Measurements from ENCODE around the gene IRF8.
"Not testable (repeated sequence)": the region's sequence is repeated elsewhere in the genome, so short reads cannot be mapped to it uniquely, and the experiment has no call there.

IRF8 gene

DNA sequence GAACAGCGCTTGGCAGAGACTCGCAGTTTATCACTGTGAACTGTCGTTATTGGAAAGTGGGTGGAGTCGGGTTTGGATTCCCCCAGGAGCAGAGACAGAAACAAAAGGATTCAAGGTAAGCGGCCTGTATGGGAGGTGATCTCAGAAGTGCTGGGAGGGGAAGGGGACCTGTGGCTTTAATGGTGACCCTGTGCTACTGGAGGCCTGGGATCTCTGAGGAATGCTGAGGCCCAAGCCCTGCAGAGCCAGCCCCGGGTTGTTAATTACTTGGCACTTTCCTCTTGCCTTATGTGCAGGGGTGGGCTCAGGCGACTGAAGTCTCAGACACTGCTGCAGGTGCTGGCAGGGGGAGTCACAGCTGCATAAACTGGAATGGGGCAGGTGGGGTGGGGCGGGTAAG, 27.4 kb downstream of the IRF8 start:
- no peak overlapping the region for H3K27ac Mint-ChIP-seq
- no peaks in the 10 kb centered on the region for H3K9me3 Mint-ChIP-seq
- peaks cover 40% of the 10 kb centered on the region for H3K4me1 Mint-ChIP-seq
- peaks cover 9% of the 10 kb centered on the region for H3K36me3 Mint-ChIP-seq
- peak overlapping the region; percentile 23 for H3K4me3 Mint-ChIP-seq
- H3K27me3 Mint-ChIP-seq = no peaks in the 10 kb centered on the region

DNA sequence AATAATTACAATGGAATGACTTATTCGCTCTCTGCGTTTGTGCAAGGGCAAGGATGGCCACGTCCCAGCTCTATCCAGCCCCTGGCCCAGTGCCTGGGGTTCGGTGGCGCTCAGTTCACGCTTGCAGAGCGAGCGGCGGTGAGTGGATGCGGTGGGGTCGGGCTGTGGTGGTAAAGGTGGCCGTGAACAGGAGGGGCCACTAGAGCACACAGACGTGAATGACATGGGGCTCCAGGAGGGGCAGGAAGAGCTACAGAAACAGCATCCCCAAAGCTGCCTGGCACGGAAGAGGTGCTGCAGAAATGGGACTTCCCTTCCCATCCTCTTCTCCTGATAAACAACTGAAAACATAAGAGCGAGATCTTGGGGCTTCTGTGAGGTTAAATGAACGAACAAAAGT, 28.4 kb downstream of the IRF8 start:
- Mint-ChIP-seq H3K27ac (peak overlapping the region; percentile 56), H3K27me3 (no peaks in the 10 kb centered on the region), H3K9me3 (no peaks in the 10 kb centered on the region), H3K4me3 (peak overlapping the region; percentile 19), H3K36me3 (peaks cover 4% of the 10 kb centered on the region), H3K4me1 (peaks cover 40% of the 10 kb centered on the region)

DNA sequence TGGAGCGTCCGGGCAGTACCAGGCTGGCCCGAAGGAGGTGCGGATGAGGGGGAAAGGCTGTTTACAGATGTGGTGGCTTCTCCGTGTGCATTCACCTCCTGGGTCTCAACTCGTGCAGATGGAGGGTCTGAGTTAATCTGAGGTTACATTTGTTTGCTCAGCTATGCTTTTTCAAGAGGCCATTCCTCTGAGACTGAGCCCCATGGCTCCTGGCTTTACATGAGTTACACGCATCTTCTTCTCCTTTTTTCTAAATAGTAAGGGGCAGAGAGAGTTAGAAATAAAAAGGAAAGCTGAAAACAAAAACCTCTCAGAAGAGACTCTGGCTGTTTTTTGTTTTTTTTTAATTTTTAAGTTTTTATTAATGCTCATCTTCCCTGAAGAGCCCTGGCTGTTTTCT, 29.0 kb downstream of the IRF8 start:
- no peaks in the 10 kb centered on the region for H3K27me3 Mint-ChIP-seq
- H3K27ac Mint-ChIP-seq = no peak overlapping the region
- H3K36me3 Mint-ChIP-seq = peaks cover 4% of the 10 kb centered on the region
- no peaks in the 10 kb centered on the region for H3K9me3 Mint-ChIP-seq
- peak overlapping the region; percentile 19 for H3K4me3 Mint-ChIP-seq
- peaks cover 41% of the 10 kb centered on the region for H3K4me1 Mint-ChIP-seq

DNA sequence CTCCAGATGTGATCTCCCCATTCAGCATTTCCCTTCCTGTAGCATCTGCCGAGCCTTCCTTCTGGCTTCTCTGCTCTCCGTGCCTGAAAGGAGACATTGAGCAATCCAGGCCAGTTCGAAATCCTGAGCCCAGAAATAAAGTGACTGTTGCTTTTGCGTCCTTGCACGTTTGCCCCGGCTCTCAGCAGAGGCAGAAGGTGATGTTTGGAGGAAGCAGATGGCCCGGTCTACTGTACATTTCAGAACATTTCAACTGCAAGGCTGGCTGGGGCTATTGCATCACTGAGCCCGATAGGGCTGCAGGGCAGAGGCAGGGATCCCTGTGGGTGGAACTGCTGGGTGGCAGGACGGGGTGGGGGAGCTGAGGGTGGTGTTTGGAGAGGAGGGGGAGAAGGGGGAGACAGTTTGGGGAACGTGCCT, 29.4 kb downstream of the IRF8 start:
- H3K9me3 Mint-ChIP-seq = no peaks in the 10 kb centered on the region
- peak overlapping the region; percentile 6 for H3K4me3 Mint-ChIP-seq
- H3K27ac Mint-ChIP-seq = no peak overlapping the region
- no peaks in the 10 kb centered on the region for H3K27me3 Mint-ChIP-seq
- peaks cover 5% of the 10 kb centered on the region for H3K36me3 Mint-ChIP-seq
- H3K4me1 Mint-ChIP-seq = peaks cover 45% of the 10 kb centered on the region

DNA sequence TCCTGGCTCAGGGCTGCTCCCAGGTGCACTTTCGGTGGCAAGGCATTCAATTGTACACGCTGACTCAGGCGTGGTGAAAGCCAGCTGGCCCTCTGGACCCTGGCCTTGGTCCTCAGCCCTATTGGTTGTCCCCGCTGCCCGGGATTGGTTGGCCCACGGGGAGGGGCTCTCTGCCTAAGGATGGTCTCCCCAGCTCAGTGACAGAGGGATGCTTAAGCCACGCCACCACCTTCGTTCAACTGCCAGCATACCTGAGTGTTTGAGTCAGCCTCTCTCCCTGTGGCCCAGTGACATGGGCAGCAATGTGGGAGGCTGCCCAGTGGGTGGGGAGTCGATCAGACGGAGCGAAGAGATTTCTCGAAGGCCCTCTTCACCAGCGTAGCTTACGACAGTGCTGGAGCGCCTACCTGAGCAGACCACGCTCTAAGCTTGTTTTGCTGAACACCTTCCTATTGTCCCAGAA, 30.3 kb downstream of the IRF8 start:
- Mint-ChIP-seq H3K4me3 (no peak overlapping the region), H3K27me3 (no peaks in the 10 kb centered on the region), H3K36me3 (peaks cover 5% of the 10 kb centered on the region), H3K9me3 (no peaks in the 10 kb centered on the region), H3K27ac (no peak overlapping the region), H3K4me1 (peaks cover 45% of the 10 kb centered on the region)

GRCh38 chr16:85930301-85930700, 31.3 kb downstream of the IRF8 start:
- peaks cover 2% of the 10 kb centered on the region for H3K36me3 Mint-ChIP-seq
- peak overlapping the region; percentile 6 for H3K27ac Mint-ChIP-seq
- no peaks in the 10 kb centered on the region for H3K27me3 Mint-ChIP-seq
- peaks cover 45% of the 10 kb centered on the region for H3K4me1 Mint-ChIP-seq
- no peaks in the 10 kb centered on the region for H3K9me3 Mint-ChIP-seq
- no peak overlapping the region for H3K4me3 Mint-ChIP-seq

GRCh38 chr16:85931596-85932402, 32.8 kb downstream of the IRF8 start:
- peaks cover 2% of the 10 kb centered on the region for H3K36me3 Mint-ChIP-seq
- peaks cover 53% of the 10 kb centered on the region for H3K4me1 Mint-ChIP-seq

DNA sequence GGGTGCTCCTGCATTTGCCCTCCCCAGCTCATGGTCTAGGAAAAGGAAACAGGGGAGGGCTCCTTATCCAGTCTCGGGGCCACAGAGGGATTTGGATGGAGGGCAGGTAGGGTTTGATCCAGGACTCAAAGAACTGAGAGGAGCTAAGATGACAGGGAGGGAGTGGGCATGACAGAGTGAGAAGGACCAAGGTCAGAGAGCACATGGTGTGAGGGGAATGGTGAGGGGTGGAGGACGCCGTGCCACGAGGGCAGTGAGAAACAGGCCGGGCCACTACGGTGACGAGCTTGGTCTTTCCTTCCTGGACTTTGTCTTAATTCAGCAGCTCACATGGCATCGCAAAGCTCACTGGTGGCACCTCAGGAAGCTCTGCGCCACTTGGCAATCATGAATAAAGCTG, 35.2 kb downstream of the IRF8 start:
- H3K27me3 Mint-ChIP-seq = no peaks in the 10 kb centered on the region
- H3K4me1 Mint-ChIP-seq = peaks cover 58% of the 10 kb centered on the region
- peaks cover 2% of the 10 kb centered on the region for H3K36me3 Mint-ChIP-seq
- no peaks in the 10 kb centered on the region for H3K9me3 Mint-ChIP-seq
- peak overlapping the region; percentile 36 for H3K27ac Mint-ChIP-seq
- peak overlapping the region; percentile 9 for H3K4me3 Mint-ChIP-seq

More at GRCh38 chr16:85931596-85932402, 32.8 kb downstream of the IRF8 start:
- Mint-ChIP-seq H3K27me3 (no peaks in the 10 kb centered on the region), H3K4me3 (no peak overlapping the region), H3K9me3 (no peaks in the 10 kb centered on the region), H3K27ac (no peak overlapping the region)

DNA sequence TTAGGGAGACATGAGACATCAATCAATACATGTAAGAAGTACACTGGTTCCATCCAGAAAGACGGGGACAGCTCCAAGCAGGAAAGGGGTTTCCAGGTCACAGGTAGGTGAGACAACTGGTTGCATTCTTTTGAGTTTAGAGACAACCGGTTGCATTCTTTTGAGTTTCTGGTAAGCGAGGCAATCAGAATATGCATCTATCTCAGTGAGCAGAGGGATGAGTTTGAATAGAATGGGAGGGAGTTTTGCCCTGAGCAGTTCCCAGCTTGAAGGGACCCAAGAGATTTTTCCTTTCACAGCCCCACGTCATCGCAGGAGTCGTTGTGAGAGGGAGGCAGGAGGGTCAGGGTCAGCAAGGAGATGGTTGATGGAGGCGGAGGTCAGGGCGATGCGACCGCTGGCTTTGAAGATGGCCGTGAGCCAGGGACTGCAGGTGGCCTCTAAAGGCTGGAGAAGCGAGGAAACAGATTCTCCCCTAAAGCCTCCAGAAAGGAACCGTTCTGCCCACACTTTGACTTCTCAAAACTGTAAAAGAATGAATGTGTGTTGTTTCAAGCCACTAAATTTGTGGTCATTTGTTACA, 36.5 kb downstream of the IRF8 start:
- H3K36me3 Mint-ChIP-seq = peaks cover 2% of the 10 kb centered on the region

DNA sequence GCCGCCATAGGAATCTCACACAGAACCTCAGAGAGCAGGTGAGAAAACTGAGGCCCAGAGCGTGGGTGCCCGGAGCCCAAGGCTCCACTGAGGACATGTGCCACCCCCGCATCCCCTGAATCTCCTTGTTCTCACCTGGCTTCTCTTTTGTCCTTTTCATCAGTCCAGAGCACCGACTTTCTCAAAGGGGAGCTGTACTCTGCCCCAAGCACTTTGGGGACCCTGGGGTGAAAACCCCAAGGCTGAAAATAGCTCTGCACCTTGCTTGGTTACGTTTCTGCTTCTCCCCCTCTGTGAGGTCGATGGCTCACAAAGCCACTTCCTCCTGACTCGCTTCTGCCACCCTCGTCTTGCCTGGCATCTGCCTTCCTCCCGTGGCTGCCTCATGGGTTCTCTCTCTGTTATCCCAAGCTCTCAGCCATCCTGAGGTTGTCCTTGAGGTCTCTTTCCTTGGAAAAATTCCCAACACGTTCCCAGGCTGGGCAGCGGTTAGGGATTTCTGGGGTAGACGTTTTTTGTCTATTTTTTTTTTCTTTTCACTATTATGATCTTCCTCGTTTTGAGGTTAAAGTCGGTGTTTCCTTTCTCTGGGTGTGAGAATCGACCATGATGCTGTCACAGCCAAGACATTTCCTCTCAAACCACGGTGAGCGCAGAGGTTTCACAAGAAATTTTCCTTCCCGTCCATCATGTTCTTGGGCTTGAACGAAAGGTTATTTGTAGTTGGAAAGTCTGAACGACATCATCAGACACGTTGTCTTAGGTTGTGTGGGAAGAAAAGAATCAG, 37.2 kb downstream of the IRF8 start:
- H3K4me3 Mint-ChIP-seq = peak overlapping the region; percentile 80
- H3K27me3 Mint-ChIP-seq = no peaks in the 10 kb centered on the region
- peaks cover 58% of the 10 kb centered on the region for H3K4me1 Mint-ChIP-seq
- peak overlapping the region; percentile 93 for H3K27ac Mint-ChIP-seq
- peaks cover 2% of the 10 kb centered on the region for H3K36me3 Mint-ChIP-seq
- no peaks in the 10 kb centered on the region for H3K9me3 Mint-ChIP-seq

More for the DNA sequence above, 36.5 kb downstream of the IRF8 start:
- H3K9me3 Mint-ChIP-seq = no peaks in the 10 kb centered on the region
- peak overlapping the region; percentile 93 for H3K27ac Mint-ChIP-seq
- peak overlapping the region; percentile 80 for H3K4me3 Mint-ChIP-seq
- peaks cover 58% of the 10 kb centered on the region for H3K4me1 Mint-ChIP-seq
- H3K27me3 Mint-ChIP-seq = no peaks in the 10 kb centered on the region

DNA sequence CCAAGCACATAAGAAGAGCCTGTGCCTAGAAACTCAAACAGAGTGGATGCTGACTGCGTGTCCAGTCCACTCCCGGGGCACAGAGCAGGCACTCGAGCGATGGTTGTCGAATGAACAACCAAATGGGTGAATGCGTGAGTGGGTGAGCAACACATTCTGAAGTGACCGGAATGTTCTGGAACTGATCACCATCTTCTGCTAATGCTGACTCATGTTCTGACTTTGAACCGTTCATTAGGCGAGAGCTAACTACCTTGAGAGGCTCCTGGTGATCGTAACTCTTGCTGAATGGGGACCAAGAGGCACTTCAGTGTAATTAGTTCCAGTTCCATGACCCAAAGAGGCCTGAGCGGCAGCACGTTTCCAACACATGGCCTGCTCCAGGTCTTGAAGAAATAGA, 37.9 kb downstream of the IRF8 start:
- Mint-ChIP-seq H3K36me3 (peaks cover 2% of the 10 kb centered on the region), H3K27me3 (no peaks in the 10 kb centered on the region), H3K9me3 (no peaks in the 10 kb centered on the region), H3K4me3 (peak overlapping the region; percentile 80), H3K27ac (peak overlapping the region; percentile 93), H3K4me1 (peaks cover 58% of the 10 kb centered on the region)

DNA sequence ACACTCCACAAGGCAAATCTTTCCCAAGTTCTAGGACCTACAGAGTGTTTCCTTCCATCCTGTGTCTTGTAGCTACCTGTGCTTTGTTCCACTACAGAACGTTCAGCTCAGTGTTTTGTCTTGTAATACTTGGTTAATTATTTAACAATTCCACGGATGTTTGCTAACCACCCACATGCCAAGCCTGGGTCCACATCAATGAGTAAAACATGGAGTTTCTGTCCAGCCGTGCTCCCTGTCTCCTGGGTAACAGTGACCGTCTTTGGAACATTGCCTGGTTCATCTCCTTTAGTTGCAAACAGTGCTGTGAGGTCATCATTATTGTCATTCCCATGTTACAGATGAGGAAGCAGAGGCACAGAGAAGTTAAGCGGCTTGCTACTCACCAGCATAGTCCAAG, 41.3 kb downstream of the IRF8 start:
- Mint-ChIP-seq H3K4me3 (no peak overlapping the region), H3K36me3 (no peaks in the 10 kb centered on the region), H3K4me1 (peaks cover 62% of the 10 kb centered on the region), H3K27me3 (no peaks in the 10 kb centered on the region), H3K9me3 (no peaks in the 10 kb centered on the region), H3K27ac (no peak overlapping the region)

DNA sequence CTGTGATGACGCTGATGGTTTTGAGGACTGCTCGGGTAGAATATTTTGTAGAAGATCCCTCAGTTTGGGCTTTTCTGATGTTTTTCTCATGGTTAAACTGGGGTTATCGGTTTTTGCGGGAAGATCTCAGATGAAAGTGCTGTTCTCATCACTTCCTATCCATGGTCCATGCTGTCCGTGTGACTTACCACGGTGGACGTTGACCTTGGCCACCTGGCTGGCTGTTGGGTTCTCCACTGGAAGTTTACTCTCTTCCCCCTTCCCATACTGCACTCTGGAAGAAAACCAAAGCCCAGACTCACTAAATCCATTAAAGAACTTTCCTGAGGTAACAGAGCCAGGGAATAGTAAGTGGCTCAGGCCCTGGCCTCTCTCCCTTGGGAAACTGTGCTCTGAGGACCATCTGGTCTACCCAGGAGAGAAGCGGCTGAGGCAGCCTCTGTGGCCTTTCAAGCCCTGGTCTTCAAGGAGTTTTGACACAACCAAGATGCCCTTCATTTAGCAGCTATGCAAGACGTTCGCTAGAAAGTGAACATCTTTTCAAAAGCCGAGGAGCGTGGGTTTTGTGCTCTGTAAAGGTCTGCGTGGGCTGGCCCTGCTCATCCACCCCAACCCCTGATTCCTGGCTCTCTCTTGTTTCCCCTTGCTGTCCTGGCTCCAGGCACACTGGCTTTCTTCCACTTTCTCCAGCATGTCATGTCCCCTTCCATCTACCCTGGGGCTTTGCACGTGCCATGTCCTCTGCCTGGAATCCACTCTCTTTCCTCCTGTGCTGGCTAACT, 43.1 kb downstream of the IRF8 start:
- Mint-ChIP-seq H3K9me3 (no peaks in the 10 kb centered on the region), H3K27ac (peak overlapping the region; percentile 63), H3K4me1 (peaks cover 61% of the 10 kb centered on the region), H3K27me3 (no peaks in the 10 kb centered on the region), H3K4me3 (no peak overlapping the region), H3K36me3 (no peaks in the 10 kb centered on the region)

DNA sequence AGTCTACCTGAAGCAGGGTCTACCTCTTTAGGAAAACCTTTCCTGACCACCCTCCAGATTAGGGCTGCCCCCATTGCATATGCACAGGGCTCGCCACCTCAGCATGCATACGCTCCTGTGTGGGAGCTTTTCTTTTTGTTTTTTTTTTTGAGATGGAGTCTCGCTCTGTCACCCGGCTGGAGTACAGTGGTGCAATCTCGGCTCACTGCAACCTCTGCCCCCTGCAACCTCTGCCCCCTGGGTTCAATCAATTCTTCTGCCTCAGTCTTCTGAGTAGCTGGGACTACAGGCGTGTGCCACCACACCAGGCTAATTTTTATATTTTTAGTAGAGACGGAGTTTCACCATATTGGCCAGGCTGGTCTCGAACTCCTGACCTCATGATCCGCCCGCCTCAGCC, 43.7 kb downstream of the IRF8 start:
- peak overlapping the region; percentile 33 for H3K27ac Mint-ChIP-seq

GRCh38 chr16:85943711-85944110, 44.7 kb downstream of the IRF8 start:
- Mint-ChIP-seq H3K36me3 (no peaks in the 10 kb centered on the region), H3K4me3 (no peak overlapping the region), H3K27me3 (no peaks in the 10 kb centered on the region), H3K27ac (no peak overlapping the region), H3K4me1 (peaks cover 62% of the 10 kb centered on the region), H3K9me3 (no peaks in the 10 kb centered on the region)

More for the DNA sequence above, 43.7 kb downstream of the IRF8 start:
- not testable (repeated sequence) for H3K27me3 Mint-ChIP-seq, H3K9me3 Mint-ChIP-seq, H3K36me3 Mint-ChIP-seq, H3K4me3 Mint-ChIP-seq
- peaks cover 62% of the 10 kb centered on the region for H3K4me1 Mint-ChIP-seq

Measured in activated naive CD4-positive, alpha-beta T cell treated with anti-CD3 and anti-CD28 coated beads, Interleukin-2, amount 50 U/mL, for 24 hours (primary cell).